Daoy (cell line): Measurements from ENCODE around the gene PPP2R3B. TPM values are rescaled to one million over a fixed set of nuclear protein-coding genes. Genes with fewer than 3 reads are reported as not detected.

Experiments
- DNase-seq: peaks from one replicate; pipeline ENCODE4 v3.0.0-alpha.2; 2015; ENCODE audit warnings: low read depth
- total RNA-seq: library from RNA; depleted of rRNA; stranded (reverse); fragments of >200 nt; shearing (Covaris generic); gene quantifications from 2 replicates; pipeline ENCODE4 v1.2.3, GENCODE V29; 2014

The PPP2R3B gene
- total RNA-seq, 1 experiment from 2014 or later: 11.0 TPM

- no peak for DNase-seq
Observed at GRCh38 chrX:370963-371745, 15.6 kb downstream of the PPP2R3B start.

DNA sequence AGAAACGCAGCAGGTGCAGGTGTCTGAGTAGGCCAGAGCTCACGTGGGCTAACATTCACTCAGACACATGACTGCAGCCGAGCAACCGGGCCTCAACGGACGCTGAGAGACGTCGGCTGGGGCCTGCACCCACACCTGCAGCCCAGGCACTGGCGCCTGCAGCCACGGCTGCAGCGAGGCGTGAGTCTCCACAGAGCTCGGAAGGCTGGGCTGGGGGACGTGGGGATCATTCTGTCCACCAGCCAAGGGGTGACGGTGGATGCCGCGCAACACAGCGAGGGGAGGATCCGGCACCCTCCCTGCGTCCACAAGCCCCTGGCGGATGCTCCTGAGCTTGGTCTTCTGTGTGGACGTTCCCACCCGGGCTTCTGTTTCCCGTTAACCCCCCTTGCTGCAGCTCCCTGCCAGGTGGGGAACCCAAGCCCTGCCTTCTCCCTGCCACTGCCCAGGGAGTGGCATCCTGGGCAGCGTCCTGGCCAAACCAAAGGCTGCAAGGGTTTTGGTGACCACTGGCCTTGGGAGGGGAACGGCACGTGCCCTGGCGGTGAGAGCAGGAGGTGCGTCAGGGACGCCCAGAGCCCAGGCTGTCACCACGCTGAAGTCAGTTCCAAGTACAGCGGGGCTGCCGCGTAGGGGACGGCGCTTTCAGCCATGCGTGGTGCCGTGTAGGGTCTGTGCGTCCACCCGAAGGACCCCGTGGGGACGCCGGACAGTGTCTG lies 16.3 kb downstream of the PPP2R3B start:
- no peak for DNase-seq

GRCh38 chrX:369563-370101 lies 17.1 kb downstream of the PPP2R3B start:
- no peak for DNase-seq

DNA sequence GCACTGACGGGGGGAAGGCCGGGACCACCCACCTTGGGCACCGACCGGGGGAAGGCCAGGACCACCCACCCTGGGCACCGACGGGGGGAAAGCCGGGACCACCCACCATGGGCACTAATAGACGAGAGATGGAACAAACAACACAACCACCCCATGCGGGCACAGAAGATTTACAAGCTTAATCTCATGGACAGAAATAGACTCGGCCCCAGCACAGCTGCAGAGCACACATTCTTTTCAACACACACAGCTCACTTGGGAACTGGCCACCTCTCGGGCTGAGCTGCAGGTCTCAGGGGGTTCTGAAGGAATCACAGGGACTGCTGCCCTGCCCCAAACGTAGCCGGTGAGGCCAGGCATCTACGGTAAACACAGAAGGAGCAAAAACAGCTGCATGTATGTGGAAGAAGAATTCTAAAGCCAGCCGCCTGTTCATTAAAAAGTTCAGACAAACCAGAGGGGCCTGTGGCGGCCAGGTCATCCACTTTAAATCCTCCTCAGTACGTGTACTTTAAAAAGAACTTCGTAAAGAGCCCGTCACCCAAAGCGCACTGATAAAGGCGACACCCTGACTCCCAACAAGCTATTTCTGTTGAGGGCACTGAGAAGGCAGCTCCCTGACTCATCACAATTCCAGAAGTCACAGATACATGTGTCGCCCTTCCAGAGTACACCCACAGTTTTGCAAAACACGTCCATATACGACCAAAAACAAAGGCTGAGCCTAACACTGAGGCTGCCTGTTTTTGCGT lies 17.7 kb downstream of the PPP2R3B start:
- DNase-seq: no peak

GRCh38 chrX:367866-368265 lies 18.8 kb downstream of the PPP2R3B start:
- no peak for DNase-seq

- no peak for DNase-seq
Observed at GRCh38 chrX:367349-367748, 19.4 kb downstream of the PPP2R3B start.

GRCh38 chrX:363621-364375 lies 22.9 kb downstream of the PPP2R3B start:
- no peak for DNase-seq

- no peak for DNase-seq
Observed at GRCh38 chrX:362937-363620, 23.6 kb downstream of the PPP2R3B start.

- no peak for DNase-seq
Observed at GRCh38 chrX:362351-362750, 24.4 kb downstream of the PPP2R3B start.

GRCh38 chrX:361231-362145 lies 25.2 kb downstream of the PPP2R3B start:
- no peak for DNase-seq

GRCh38 chrX:360496-361150 lies 26.1 kb downstream of the PPP2R3B start:
- no peak for DNase-seq

GRCh38 chrX:358651-359143 lies 28.0 kb downstream of the PPP2R3B start:
- no peak for DNase-seq

- DNase-seq: peak; percentile 32
Observed at GRCh38 chrX:357693-358471, 28.8 kb downstream of the PPP2R3B start.

DNA sequence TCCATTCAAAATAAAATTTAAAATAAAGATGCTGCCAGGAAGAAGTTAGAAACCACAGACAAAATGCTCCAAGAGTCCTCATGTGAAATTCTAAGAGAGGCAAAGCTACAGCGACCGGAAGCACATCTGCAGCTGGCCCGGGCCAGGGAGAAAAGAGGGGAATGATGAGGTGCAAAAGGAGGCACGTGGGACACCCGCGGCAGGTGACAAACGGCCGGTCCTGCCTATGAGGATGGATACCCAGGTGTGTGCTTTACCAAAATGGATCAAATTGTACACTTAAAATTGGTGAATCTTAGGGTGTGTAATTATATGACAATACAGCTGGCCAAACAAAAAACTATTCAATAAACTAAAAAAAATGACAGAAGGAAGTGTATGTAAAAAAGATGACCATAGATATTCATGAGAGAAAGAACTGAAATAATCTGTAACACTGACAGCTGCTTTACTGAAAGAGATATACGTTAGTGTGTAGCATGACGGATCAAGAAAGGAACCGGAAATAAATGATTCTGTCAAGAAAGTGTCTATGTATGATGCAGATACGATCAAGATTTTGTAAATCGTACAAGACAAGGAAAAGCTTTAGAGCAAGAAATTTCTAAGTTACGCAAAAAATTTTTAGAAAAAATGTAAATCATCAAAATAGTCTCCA lies 29.5 kb downstream of the PPP2R3B start:
- DNase-seq: no peak

DNA sequence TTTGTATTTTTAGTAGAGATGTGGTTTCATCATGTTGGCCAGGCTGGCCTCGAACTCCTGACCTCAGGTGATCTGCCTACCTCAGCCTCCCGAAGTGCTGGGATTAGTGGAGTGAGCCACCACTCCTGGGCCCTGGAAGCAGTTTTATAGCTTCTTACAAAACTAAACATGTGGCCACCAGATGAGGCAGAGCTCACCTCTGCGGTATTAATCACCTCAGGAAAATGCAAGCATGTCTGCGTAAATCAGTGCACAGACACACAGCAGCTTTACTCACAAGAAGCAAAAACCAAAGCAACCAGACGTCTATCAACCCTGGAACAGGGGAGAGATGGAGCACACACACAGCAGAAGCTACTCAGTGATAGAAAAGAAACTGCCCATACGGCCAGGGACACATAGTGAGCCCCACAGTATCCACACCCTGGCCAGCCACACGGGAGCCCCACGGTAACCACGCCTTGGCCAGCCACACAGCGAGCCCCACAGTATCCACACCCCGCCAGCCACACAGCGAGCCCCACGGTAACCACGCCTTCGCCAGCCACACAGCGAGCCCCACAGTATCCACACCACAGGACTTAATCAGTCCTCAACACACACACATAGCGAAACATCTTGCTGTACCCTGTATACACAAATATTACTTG lies 30.2 kb downstream of the PPP2R3B start:
- peak; percentile 19 for DNase-seq

- DNase-seq: no peak
Observed at GRCh38 chrX:355329-356050, 31.2 kb downstream of the PPP2R3B start.
